ENCODE results near the gene SYT17.

The SYT17 gene

GRCh38 chr16:19192865-19193264, 24.8 kb downstream of the SYT17 start:
- DNase-seq = no peak
- intact Hi-C loops (cut with DNase I) = no loop called here

GRCh38 chr16:19196871-19197270, 28.8 kb downstream of the SYT17 start:
- intact Hi-C loops (cut with DNase I) = no loop called here
- DNase-seq = peak in 6 of 42 donors; percentile 18 to 61 (median 26)

GRCh38 chr16:19203374-19203966, 35.4 kb downstream of the SYT17 start:
- no peak for DNase-seq
- intact Hi-C loops (cut with DNase I) = no loop called here

- DNase-seq = peak in 2 of 42 donors; percentile 15 to 55
- intact Hi-C loops (cut with DNase I) = no loop called here
Measured at GRCh38 chr16:19210280-19210924, 42.4 kb downstream of the SYT17 start.

- intact Hi-C loops (cut with DNase I) = no loop called here
- DNase-seq = peak in 21 of 42 donors; percentile 4 to 56 (median 17)
Measured at GRCh38 chr16:19210968-19211367, 42.9 kb downstream of the SYT17 start.

GRCh38 chr16:19212059-19212458, 44.0 kb downstream of the SYT17 start:
- no peak for DNase-seq
- intact Hi-C loops (cut with DNase I) = no loop called here

- DNase-seq = no peak
- intact Hi-C loops (cut with DNase I) = no loop called here
Measured at GRCh38 chr16:19213885-19214284, 45.8 kb downstream of the SYT17 start.

GRCh38 chr16:19215705-19216104, 47.7 kb downstream of the SYT17 start:
- intact Hi-C loops (cut with DNase I) = no loop called here
- DNase-seq = no peak

- peak in 6 of 42 donors; percentile 9 to 52 (median 22) for DNase-seq
Measured at GRCh38 chr16:19218581-19218980, 50.5 kb downstream of the SYT17 start.

GRCh38 chr16:19219836-19220235, 51.8 kb downstream of the SYT17 start:
- no peak for DNase-seq
- intact Hi-C loops (cut with DNase I) = no loop called here

More at GRCh38 chr16:19218581-19218980, 50.5 kb downstream of the SYT17 start:
- intact Hi-C loops (cut with DNase I) = no loop called here

- intact Hi-C loops (cut with DNase I) = no loop called here
- peak in 2 of 42 donors; percentile 26 to 41 for DNase-seq
Measured at GRCh38 chr16:19223235-19224170, 55.5 kb downstream of the SYT17 start.

- no peak for DNase-seq
Measured at GRCh38 chr16:19225651-19226050, 57.6 kb downstream of the SYT17 start.

GRCh38 chr16:19227643-19228042, 59.6 kb downstream of the SYT17 start:
- DNase-seq = peak in 1 of 42 donors; percentile 16
- intact Hi-C loops (cut with DNase I) = no loop called here

More at GRCh38 chr16:19225651-19226050, 57.6 kb downstream of the SYT17 start:
- intact Hi-C loops (cut with DNase I) = no loop called here

GRCh38 chr16:19228052-19228451, 60.0 kb downstream of the SYT17 start:
- no peak for DNase-seq
- intact Hi-C loops (cut with DNase I) = no loop called here

- no peak for DNase-seq
- intact Hi-C loops (cut with DNase I) = no loop called here
Measured at GRCh38 chr16:19228575-19228974, 60.5 kb downstream of the SYT17 start.

GRCh38 chr16:19230575-19230974, 62.5 kb downstream of the SYT17 start:
- DNase-seq = no peak
- intact Hi-C loops (cut with DNase I) = no loop called here

- DNase-seq = no peak
- intact Hi-C loops (cut with DNase I) = no loop called here
Measured at GRCh38 chr16:19231881-19232280, 63.8 kb downstream of the SYT17 start.

GRCh38 chr16:19232988-19233387, 64.9 kb downstream of the SYT17 start:
- intact Hi-C loops (cut with DNase I) = no loop called here
- DNase-seq = no peak

- intact Hi-C loops (cut with DNase I) = no loop called here
- no peak for DNase-seq
Measured at GRCh38 chr16:19235478-19235877, 67.4 kb downstream of the SYT17 start.

- intact Hi-C loops (cut with DNase I) = no loop called here
Measured at GRCh38 chr16:19235886-19236285, 67.8 kb downstream of the SYT17 start.

More at GRCh38 chr16:19235886-19236285, 67.8 kb downstream of the SYT17 start:
- no peak for DNase-seq

All from head of caudate nucleus (tissue), 42 donors.